Jurkat, Clone E6-1 (cell line): ENCODE data around the gene WDR72.

ENCODE experiments used
- DNase-seq: peaks from one replicate; pipeline ENCODE4 v3.0.0-alpha.2; 2011; ENCODE audit warnings: low read depth, low spot score
- H3K4me3 ChIP-seq: 2 replicates; pipeline ENCODE4 v1.5.1; 2011; ENCODE audit warnings: mild to moderate bottlenecking, low read length, control low read depth, moderate library complexity

WDR72 gene

GRCh38 chr15:53498996-53499395 is 260.5 kb downstream of the WDR72 start:
- H3K4me3 ChIP-seq: no peak overlapping the region
- DNase-seq: no peak

- no peak for DNase-seq
- H3K4me3 ChIP-seq: no peak overlapping the region
Observed at GRCh38 chr15:53490341-53490740, 269.1 kb downstream of the WDR72 start.

- H3K4me3 ChIP-seq: no peak overlapping the region
- no peak for DNase-seq
Observed at GRCh38 chr15:53482055-53482454, 277.4 kb downstream of the WDR72 start.

DNA sequence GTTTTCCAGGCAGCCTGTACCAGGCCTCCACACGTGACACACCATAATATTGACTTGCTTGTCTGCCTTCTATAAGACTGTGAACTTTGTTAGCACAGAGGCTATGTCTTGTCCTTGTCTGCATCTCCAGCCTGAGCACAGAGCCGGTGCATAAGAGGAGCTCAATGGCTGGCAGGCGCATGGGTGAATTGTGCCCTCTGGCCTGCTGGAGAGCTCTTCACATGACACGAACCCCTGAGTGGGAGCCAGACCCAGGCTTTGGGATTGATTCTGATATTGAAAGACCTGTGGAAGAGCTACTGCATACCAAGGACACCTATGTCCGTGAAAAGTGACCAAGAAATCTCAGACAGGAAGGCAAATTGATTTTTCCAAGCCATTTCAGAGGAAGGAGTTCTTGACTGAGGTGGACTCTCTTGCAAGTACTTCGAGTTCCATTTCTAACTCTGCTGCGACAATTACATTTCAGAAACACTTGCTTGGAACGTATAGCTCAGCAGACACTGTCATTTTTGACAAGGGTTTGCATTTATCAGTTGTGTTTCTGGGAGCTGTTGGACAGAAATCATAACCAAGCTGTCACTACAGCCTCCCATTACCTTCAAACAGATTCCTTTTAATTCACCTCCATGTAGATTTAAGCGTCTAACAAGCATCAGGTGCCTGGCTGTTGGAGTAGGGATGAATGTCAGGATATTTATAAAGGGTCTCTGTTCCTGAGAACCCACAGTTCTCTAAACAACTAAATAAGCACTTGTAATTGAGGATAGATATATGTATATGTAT is 281.3 kb downstream of the WDR72 start:
- no peak for DNase-seq

GRCh38 chr15:53473886-53474285 is 285.6 kb downstream of the WDR72 start:
- H3K4me3 ChIP-seq: no peak overlapping the region
- no peak for DNase-seq

More for the DNA sequence above, 281.3 kb downstream of the WDR72 start:
- no peak overlapping the region for H3K4me3 ChIP-seq

GRCh38 chr15:53473435-53473834 is 286.0 kb downstream of the WDR72 start:
- no peak for DNase-seq
- no peak overlapping the region for H3K4me3 ChIP-seq

- no peak for DNase-seq
- H3K4me3 ChIP-seq: no peak overlapping the region
Observed at GRCh38 chr15:53472883-53473282, 286.6 kb downstream of the WDR72 start.

DNA sequence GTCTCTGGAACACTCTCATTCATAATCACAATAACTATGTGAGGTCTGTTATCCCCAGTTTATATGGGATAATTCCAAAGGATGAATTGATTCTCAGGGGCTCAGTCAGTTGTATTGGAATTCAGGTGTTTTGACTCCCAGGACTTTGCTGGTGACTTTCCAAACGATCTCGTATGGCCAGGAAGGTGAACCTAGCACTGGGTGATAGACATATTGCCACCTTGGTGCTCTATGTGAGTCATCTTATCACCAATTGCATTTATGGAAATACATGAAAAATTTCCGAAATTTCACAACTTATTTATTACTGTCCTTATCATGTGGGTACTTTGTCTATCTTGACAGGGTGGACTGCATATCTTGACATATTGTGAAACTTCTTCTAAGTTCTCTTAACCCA is 287.3 kb downstream of the WDR72 start:
- no peak overlapping the region for H3K4me3 ChIP-seq
- DNase-seq: no peak

DNA sequence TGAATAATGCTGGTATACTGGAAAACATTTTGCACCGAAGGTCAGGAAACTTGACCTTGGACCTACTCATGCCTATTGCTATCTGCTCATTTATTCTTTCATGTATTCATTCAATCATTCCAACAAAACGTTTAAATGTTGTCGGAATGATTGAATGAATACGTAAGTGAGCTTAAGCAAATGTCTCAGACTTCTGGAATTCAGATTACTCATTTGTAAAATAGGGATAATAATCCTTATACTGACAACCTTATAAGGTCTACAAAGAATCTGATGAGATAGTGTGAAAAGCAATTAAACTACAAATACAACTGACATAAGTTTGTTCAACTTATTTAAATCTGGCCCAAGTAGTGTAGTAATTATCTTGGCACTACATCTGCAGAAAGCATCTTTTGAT is 288.7 kb downstream of the WDR72 start:
- H3K4me3 ChIP-seq: no peak overlapping the region
- no peak for DNase-seq

- DNase-seq: no peak
- H3K4me3 ChIP-seq: no peak overlapping the region
Observed at GRCh38 chr15:53469422-53469821, 290.0 kb downstream of the WDR72 start.
